OCI-LY3 (cell line): Measurements from ENCODE around the gene VTI1A.

ENCODE experiments used
- H2AFZ ChIP-seq: fragments of 200-600, 300-600 bp; shearing (Covaris generic); 2 replicates; pipeline ENCODE4 v1.6.0; 2014; ENCODE audit warnings: antibody characterized with exemption, low read depth, low read length
- H3K27ac ChIP-seq: fragments of 200-600, 300-600 bp; sonication (generic); 2 replicates; pipeline ENCODE4 v1.5.1; 2014; ENCODE audit warnings: mild to moderate bottlenecking, low read length, moderate library complexity, mixed read lengths
- H3K27me3 ChIP-seq: fragments of 200-600, 300-600 bp; sonication (generic); 2 replicates; pipeline ENCODE4 v1.6.1; 2014; ENCODE audit warnings: low read depth, low read length, mixed read lengths
- H3K36me3 ChIP-seq: fragments of 200-600, 300-600 bp; sonication (generic); replicated peaks from 2 replicates; pipeline ENCODE3; 2014; ENCODE audit warnings: low read depth, low read length, mixed read lengths
- H3K4me1 ChIP-seq: fragments of 300-600, 200-600 bp; sonication (generic); 2 replicates; pipeline ENCODE4 v1.6.1; 2014; ENCODE audit warnings: low read length, mixed read lengths
- H3K4me2 ChIP-seq: fragments of 200-600, 300-600 bp; sonication (generic); 2 replicates; pipeline ENCODE4 v1.6.1; 2014; ENCODE audit warnings: low read length, mixed read lengths
- H3K4me3 ChIP-seq: fragments of 300-600, 200-600 bp; sonication (generic); 2 replicates; pipeline ENCODE4 v1.5.1; 2014; ENCODE audit warnings: antibody characterized with exemption, mild to moderate bottlenecking, low read length, moderate library complexity
- H3K79me2 ChIP-seq: fragments of 300-600, 200-600 bp; shearing (Covaris generic); 2 replicates; pipeline ENCODE4 v1.6.1; 2014; ENCODE audit warnings: mild to moderate bottlenecking, low read length, mixed read lengths
- H3K9ac ChIP-seq: fragments of 300-600, 200-600 bp; shearing (Covaris generic); 2 replicates; pipeline ENCODE4 v1.6.0; 2014; ENCODE audit warnings: mild to moderate bottlenecking, low read length, moderate library complexity
- H3K9me3 ChIP-seq: fragments of 200-600, 300-600 bp; shearing (Covaris generic); 2 replicates; pipeline ENCODE4 v1.6.1; 2014; ENCODE audit warnings: low read length, mixed read lengths; ENCODE audit not compliant: insufficient read depth
- H4K20me1 ChIP-seq: fragments of 200-600, 300-600 bp; sonication (generic); 2 replicates; pipeline ENCODE4 v1.6.1; 2016; ENCODE audit warnings: low read length, mixed read lengths; ENCODE audit not compliant: insufficient read depth
- CTCF ChIP-seq: fragments of 200-600, 300-600 bp; sonication (generic); IDR thresholded peaks from 2 replicates; pipeline ENCODE4 v1.5.1; 2014; ENCODE audit warnings: antibody characterized with exemption, low read length, low read depth
- EZH2phosphoT487 ChIP-seq: fragments of 200-600 bp; shearing (Covaris generic); IDR thresholded peaks from 2 replicates; pipeline ENCODE4 v1.6.1; 2018; ENCODE audit warnings: antibody characterized with exemption, mixed run types, low read depth

VTI1A gene

GRCh38 chr10:112802411-112803022 is 355.5 kb downstream of the VTI1A start:
- H3K79me2 ChIP-seq = no peaks in the 10 kb centered on the region
- H3K4me3 ChIP-seq = no peak overlapping the region
- no peaks in the 10 kb centered on the region for H3K27me3 ChIP-seq
- H3K9me3 ChIP-seq = no peaks in the 10 kb centered on the region
- H3K27ac ChIP-seq = no peak overlapping the region
- no peak overlapping the region for H3K4me2 ChIP-seq
- no peaks in the 10 kb centered on the region for H3K36me3 ChIP-seq
- H3K9ac ChIP-seq = no peak overlapping the region
- no peaks in the 10 kb centered on the region for H3K4me1 ChIP-seq
- H4K20me1 ChIP-seq = no peaks in the 10 kb centered on the region
- TF ChIP-seq EZH2phosphoT487 (no peak), CTCF (no peak)
- no peak overlapping the region for H2AFZ ChIP-seq

DNA sequence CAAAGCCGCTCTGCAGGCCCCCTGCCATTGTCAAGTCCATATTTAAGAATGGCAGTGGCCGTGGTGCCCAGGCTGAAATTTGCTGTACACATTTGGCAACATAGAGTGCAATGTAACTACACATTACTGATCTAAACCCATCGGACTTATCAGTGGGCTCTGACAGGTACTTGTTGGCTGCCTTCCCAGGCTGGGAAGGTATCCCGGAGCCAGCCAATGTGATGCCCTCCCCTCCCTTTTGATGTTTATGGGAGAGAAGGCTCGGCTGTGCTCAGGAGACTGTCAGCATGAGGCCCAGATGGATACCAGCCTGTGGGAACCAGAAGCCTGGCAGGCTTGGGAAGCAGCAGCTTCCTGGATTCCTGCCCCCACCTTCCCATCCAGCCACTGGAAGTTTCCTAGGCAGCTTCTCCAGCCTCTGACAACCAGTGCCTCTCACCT is 357.0 kb downstream of the VTI1A start:
- Histone ChIP-seq H3K4me1 (no peaks in the 10 kb centered on the region), H4K20me1 (no peaks in the 10 kb centered on the region), H3K27ac (no peak overlapping the region), H2AFZ (no peak overlapping the region), H3K36me3 (no peaks in the 10 kb centered on the region), H3K9ac (no peak overlapping the region), H3K4me2 (no peak overlapping the region), H3K4me3 (no peak overlapping the region), H3K9me3 (no peaks in the 10 kb centered on the region), H3K27me3 (no peaks in the 10 kb centered on the region), H3K79me2 (no peaks in the 10 kb centered on the region)
- TF ChIP-seq CTCF (no peak), EZH2phosphoT487 (no peak)

DNA sequence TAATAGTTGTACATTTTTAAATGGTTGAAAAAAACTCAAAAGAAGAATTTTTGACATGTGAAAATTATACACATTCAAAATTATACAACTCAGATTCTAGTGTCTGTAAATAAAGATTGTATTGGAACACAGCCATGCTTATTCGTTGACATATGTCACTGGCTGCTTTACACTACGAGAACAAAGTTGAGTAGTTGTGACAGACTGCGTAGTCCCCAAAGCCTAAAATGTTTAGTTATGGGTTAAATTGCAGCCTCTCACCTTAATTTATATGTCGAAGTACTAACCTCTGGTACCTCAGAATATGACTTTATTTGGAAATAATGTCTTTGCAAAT is 358.2 kb downstream of the VTI1A start:
- no peaks in the 10 kb centered on the region for H3K27me3 ChIP-seq
- H3K4me3 ChIP-seq = no peak overlapping the region
- H4K20me1 ChIP-seq = no peaks in the 10 kb centered on the region
- no peaks in the 10 kb centered on the region for H3K4me1 ChIP-seq
- no peaks in the 10 kb centered on the region for H3K9me3 ChIP-seq
- TF ChIP-seq EZH2phosphoT487 = no peak
- no peak for TF ChIP-seq CTCF
- no peak overlapping the region for H3K27ac ChIP-seq
- no peak overlapping the region for H2AFZ ChIP-seq
- H3K4me2 ChIP-seq = no peak overlapping the region
- no peaks in the 10 kb centered on the region for H3K79me2 ChIP-seq
- H3K36me3 ChIP-seq = no peaks in the 10 kb centered on the region
- H3K9ac ChIP-seq = no peak overlapping the region

- H3K4me1 ChIP-seq = no peaks in the 10 kb centered on the region
- H4K20me1 ChIP-seq = no peaks in the 10 kb centered on the region
- H3K27me3 ChIP-seq = no peaks in the 10 kb centered on the region
- TF ChIP-seq EZH2phosphoT487 (no peak), CTCF (no peak)
- H2AFZ ChIP-seq = no peak overlapping the region
- no peak overlapping the region for H3K4me2 ChIP-seq
- H3K4me3 ChIP-seq = no peak overlapping the region
- H3K27ac ChIP-seq = no peak overlapping the region
- no peaks in the 10 kb centered on the region for H3K79me2 ChIP-seq
- no peaks in the 10 kb centered on the region for H3K9me3 ChIP-seq
- H3K36me3 ChIP-seq = no peaks in the 10 kb centered on the region
- no peak overlapping the region for H3K9ac ChIP-seq
Observed at GRCh38 chr10:112805701-112806100, 358.7 kb downstream of the VTI1A start.
